Limb (tissue), 2 donors: ENCODE results near the gene TMEM87A.

Source experiments
- DNase-seq, 2 donors: peaks; one replicate each; pipeline ENCODE4 v3.0.0-alpha.2; 2016; ENCODE audit errors: extremely low spot score in 2 of 2

The TMEM87A gene

GRCh38 chr15:42206406-42206805, 66.8 kb downstream of the TMEM87A start:
- no peak for DNase-seq

- no peak for DNase-seq
Observed at GRCh38 chr15:42203891-42204290, 69.3 kb downstream of the TMEM87A start.

- no peak for DNase-seq
Observed at GRCh38 chr15:42202653-42203052, 70.6 kb downstream of the TMEM87A start.

- no peak for DNase-seq
Observed at GRCh38 chr15:42201801-42202200, 71.4 kb downstream of the TMEM87A start.

- no peak for DNase-seq
Observed at GRCh38 chr15:42199126-42199525, 74.1 kb downstream of the TMEM87A start.

GRCh38 chr15:42198516-42198915, 74.7 kb downstream of the TMEM87A start:
- no peak for DNase-seq

- DNase-seq = no peak
Observed at GRCh38 chr15:42194513-42194912, 78.7 kb downstream of the TMEM87A start.

- no peak for DNase-seq
Observed at GRCh38 chr15:42193383-42193782, 79.8 kb downstream of the TMEM87A start.

GRCh38 chr15:42191610-42192346, 81.5 kb downstream of the TMEM87A start:
- DNase-seq = no peak

- no peak for DNase-seq
Observed at GRCh38 chr15:42190370-42190769, 82.9 kb downstream of the TMEM87A start.

- DNase-seq = no peak
Observed at GRCh38 chr15:42185801-42186200, 87.4 kb downstream of the TMEM87A start.

- no peak for DNase-seq
Observed at GRCh38 chr15:42184736-42185135, 88.5 kb downstream of the TMEM87A start.

GRCh38 chr15:42184296-42184695, 88.9 kb downstream of the TMEM87A start:
- no peak for DNase-seq

- no peak for DNase-seq
Observed at GRCh38 chr15:42182961-42183360, 90.3 kb downstream of the TMEM87A start.

GRCh38 chr15:42182328-42182886, 90.8 kb downstream of the TMEM87A start:
- no peak for DNase-seq

- DNase-seq = no peak
Observed at GRCh38 chr15:42178056-42178455, 95.2 kb downstream of the TMEM87A start.

- DNase-seq = no peak
Observed at GRCh38 chr15:42175671-42176070, 97.6 kb downstream of the TMEM87A start.

- no peak for DNase-seq
Observed at GRCh38 chr15:42172475-42172874, 100.8 kb downstream of the TMEM87A start.

GRCh38 chr15:42171795-42172194, 101.4 kb downstream of the TMEM87A start:
- no peak for DNase-seq

GRCh38 chr15:42171122-42171521, 102.1 kb downstream of the TMEM87A start:
- DNase-seq = no peak

- DNase-seq = no peak
Observed at GRCh38 chr15:42166225-42166940, 106.8 kb downstream of the TMEM87A start.

GRCh38 chr15:42165106-42165505, 108.1 kb downstream of the TMEM87A start:
- no peak for DNase-seq
